Measurements from ENCODE around the gene PCED1A. TPM values are rescaled to one million over a fixed set of nuclear protein-coding genes. Genes with fewer than 3 reads are reported as not detected.

PCED1A gene
- total RNA-seq, 1 donor from 2014 or later: 40.4 TPM

- intact Hi-C loops (cut with DNase I): no loop called here
- DNase-seq (ENCODE audit: low spot score) (no peak), ATAC-seq (no peak)
Measured at GRCh38 chr20:2795451-2795850, 45.0 kb downstream of the PCED1A start.

GRCh38 chr20:2794866-2795447 lies 45.5 kb downstream of the PCED1A start:
- ATAC-seq (no peak), DNase-seq (ENCODE audit: low spot score) (no peak)
- intact Hi-C loops (cut with DNase I): no loop called here

GRCh38 chr20:2794202-2794748 lies 46.2 kb downstream of the PCED1A start:
- DNase-seq (ENCODE audit: low spot score) (no peak), ATAC-seq (no peak)
- intact Hi-C loops (cut with DNase I): no loop called here

- intact Hi-C loops (cut with DNase I): no loop called here
- DNase-seq (ENCODE audit: low spot score): no peak
- no peak for ATAC-seq
Measured at GRCh38 chr20:2793471-2793870, 47.0 kb downstream of the PCED1A start.

Other genes starting within 250 kb of the PCED1A start
- 97.4 TPM for gene NOP56, start 188.0 kb downstream of the PCED1A start, total RNA-seq
- gene IDH3B, start 176.4 kb downstream of the PCED1A start, total RNA-seq: 67.0 TPM
- 15.3 TPM for gene EBF4, start 147.9 kb downstream of the PCED1A start, total RNA-seq
- 5.9 TPM for gene CPXM1, start 40.0 kb downstream of the PCED1A start, total RNA-seq
- gene C20orf141, start 25.7 kb downstream of the PCED1A start, total RNA-seq: not detected
- gene TMEM239, start 24.3 kb downstream of the PCED1A start, total RNA-seq: not detected
- gene VPS16, start 90 bp upstream of the PCED1A start, total RNA-seq: 40.0 TPM
- 81.7 TPM for gene PTPRA, start 32.8 kb upstream of the PCED1A start, total RNA-seq
- gene GNRH2, start 203.0 kb upstream of the PCED1A start, total RNA-seq: not detected
- 29.6 TPM for gene MRPS26, start 205.4 kb upstream of the PCED1A start, total RNA-seq
- not detected for gene OXT, start 231.0 kb upstream of the PCED1A start, total RNA-seq
- gene AVP, start 244.1 kb upstream of the PCED1A start, total RNA-seq: not detected

All from sciatic nerve (tissue), 2 donors.